NK-92 (cell line): ENCODE measurements around the gene SP1.
"Not testable (repeated sequence)": the region's sequence is repeated elsewhere in the genome, so short reads cannot be mapped to it uniquely, and the experiment has no call there.

Experiments used
- DNase-seq: peaks from one replicate; lab custom pipeline; 2025; ENCODE audit not compliant: unreplicated experiment; lab: John Stamatoyannopoulos, UW

SP1 gene

DNA sequence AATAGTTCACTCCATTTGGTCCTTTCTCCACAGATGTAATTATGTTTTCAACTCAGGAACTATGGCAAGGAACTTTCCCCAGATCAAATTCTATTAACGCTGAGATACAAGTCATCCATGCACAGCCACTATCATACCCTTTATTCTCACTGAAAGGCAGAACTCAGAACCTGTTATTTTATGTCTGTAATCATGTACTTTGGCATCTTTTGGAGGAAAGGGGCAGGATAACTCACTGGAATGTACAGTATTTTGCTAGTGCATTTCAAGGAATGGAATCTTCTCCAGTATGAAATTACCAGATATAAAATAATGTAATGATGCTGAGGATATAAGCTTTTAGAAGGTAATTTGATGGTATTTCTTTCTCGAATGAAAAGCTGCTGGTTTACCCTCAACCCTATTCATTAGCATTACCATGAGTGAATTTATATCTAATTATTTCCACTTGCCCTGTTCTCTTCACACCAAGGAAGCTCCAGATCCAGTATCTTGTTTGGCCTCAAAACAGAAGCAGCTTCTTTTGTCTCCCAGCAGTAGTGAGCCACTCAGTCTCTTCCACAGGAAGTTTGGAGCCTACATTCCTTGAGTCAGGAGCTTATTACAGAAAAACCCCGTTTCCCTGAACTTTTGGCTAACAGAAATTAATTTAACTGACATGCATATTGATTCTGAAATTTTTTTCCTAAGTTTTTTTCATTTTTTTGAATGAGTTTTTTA, 33.7 kb downstream of the SP1 start:
- DNase-seq, result no peak

- DNase-seq, result no peak
Measured at GRCh38 chr12:53414756-53415417, 34.9 kb downstream of the SP1 start.

- DNase-seq, result not testable (repeated sequence)
Measured at GRCh38 chr12:53415752-53416389, 35.9 kb downstream of the SP1 start.

- not testable (repeated sequence) for DNase-seq
Measured at GRCh38 chr12:53417291-53417816, 37.4 kb downstream of the SP1 start.

- no peak for DNase-seq
Measured at GRCh38 chr12:53418221-53418620, 38.2 kb downstream of the SP1 start.

DNA sequence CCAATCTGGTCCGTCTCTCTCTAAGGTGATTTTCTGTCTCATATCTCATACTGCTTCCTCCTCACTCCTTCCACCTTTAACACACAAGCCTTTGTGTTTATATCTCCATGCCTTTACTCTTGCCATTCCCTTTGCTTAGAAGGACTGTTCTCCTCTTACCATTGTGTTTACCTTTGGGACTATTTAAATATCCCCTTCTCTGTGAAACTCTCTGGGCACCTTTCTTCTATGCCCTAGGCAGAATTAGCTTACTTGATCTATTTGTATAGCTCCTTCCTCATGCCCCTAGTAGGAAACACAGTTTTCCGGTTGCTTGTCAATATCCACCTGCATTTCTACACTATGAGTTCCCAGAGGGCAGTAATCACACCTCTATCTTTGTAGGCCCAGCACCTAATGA, 39.8 kb downstream of the SP1 start:
- DNase-seq, result no peak

GRCh38 chr12:53422247-53422646, 42.3 kb downstream of the SP1 start:
- not testable (repeated sequence) for DNase-seq

- no peak for DNase-seq
Measured at GRCh38 chr12:53423597-53423996, 43.6 kb downstream of the SP1 start, which contains the start of gene AMHR2. AMHR2 (plus strand) TSS chr12:53423855; CDS start chr12:53423935, 80 bp downstream.

DNA sequence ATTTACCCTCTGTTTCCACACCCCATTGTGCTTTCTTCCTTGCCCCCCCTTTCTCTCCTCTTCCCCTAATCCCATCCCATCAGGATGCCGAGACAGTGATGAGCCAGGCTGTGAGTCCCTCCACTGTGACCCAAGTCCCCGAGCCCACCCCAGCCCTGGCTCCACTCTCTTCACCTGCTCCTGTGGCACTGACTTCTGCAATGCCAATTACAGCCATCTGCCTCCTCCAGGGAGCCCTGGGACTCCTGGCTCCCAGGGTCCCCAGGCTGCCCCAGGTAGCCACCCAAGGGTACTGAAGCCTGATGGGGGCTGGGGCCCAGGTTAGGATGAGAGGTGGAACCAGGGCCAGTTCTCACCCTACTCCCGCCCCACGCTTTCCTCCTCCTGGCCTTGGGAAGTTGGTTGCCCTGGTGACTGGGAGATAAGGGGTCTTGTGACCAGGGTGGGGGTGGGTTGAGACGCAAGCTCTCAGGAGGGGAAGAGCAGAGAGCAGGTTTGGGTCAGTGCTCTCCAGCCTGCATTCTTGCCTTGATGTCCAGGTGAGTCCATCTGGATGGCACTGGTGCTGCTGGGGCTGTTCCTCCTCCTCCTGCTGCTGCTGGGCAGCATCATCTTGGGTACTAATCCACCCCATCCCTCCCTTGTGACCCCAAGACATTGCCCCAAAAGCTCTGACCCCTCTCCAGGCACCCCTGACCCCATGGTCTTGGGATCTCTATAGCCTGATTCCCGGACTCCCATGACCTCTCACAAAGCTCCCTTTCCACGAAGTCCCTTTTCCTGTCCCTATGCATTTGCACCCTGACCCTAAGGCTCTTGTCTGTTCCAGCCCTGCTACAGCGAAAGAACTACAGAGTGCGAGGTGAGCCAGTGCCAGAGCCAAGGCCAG, 44.9 kb downstream of the SP1 start:
- no peak for DNase-seq

DNA sequence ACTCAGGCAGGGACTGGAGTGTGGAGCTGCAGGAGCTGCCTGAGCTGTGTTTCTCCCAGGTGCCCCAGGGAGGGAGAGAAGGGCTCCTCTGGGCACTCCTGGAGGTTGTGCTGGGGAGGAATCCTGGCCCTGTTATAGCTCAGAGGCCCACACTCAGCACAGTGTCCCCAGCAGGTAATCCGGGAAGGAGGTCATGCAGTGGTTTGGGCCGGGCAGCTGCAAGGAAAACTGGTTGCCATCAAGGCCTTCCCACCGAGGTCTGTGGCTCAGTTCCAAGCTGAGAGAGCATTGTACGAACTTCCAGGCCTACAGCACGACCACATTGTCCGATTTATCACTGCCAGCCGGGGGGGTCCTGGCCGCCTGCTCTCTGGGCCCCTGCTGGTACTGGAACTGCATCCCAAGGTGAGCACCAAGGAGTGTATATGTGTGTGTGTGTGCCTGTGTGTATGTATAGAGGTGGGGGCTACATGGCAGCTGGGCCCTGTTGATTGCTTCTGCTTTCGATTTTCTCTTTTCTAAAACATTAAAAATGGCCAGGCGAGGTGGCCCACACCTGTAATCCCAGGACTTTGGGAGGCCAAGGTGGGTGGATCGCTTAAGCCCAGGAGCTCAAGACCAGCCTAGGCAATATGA, 45.7 kb downstream of the SP1 start:
- no peak for DNase-seq

GRCh38 chr12:53427905-53428594, 48.1 kb downstream of the SP1 start:
- no peak for DNase-seq

- no peak for DNase-seq
Measured at GRCh38 chr12:53428741-53429140, 48.8 kb downstream of the SP1 start.

DNA sequence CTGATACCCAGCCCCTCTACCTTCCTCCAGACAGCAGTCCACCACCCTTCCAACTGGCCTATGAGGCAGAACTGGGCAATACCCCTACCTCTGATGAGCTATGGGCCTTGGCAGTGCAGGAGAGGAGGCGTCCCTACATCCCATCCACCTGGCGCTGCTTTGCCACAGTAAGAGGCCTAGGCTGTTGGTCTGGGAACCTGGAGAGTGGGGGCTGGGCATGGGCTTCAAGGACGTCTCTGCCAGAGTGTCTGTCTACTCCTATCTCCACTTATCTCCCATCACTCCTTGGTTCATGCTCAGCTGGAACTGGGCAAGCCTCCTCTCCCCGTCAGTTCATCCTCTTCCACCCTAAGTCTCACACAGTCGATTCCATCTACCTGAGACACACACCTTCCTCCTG, 50.1 kb downstream of the SP1 start:
- no peak for DNase-seq

GRCh38 chr12:53431187-53431586, 51.2 kb downstream of the SP1 start:
- DNase-seq, result no peak

DNA sequence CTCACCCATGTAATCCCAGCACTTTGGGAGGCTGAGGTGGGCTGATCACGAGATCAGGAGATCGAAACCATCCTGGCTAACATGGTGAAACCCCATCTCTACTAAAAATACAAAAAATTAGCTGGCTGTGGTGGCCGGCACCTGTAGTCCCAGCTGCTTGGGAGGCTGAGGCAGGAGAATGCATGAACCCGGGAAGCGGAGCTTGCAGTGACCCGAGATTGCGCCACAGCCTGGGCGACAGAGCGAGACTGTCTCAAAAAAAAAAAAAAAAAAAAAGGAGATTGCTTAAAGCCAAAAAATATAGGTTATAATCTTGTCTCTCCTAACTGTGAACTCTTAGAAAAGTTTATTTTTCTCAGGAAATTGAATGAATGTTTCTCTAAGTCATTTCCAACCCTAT, 55.4 kb downstream of the SP1 start:
- DNase-seq, result not testable (repeated sequence)

DNA sequence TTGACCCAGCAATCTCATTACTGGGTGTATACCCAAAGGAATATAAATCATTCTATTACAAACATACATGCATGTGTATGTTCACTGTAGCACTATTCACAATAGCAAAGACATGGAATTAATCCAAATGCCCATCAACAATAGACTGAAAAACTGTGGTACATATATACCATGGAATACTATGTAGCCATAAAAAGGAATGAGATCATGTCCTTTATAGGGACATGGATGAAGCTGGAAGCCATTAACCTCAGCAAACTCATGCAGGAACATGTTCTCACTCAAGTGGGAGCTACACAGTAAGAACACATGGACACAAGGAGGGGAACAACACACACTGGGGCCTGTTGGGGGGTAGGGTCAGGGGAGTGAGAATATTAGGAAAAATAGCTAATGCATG, 59.6 kb downstream of the SP1 start:
- not testable (repeated sequence) for DNase-seq

- peak; percentile 88 for DNase-seq
Measured at GRCh38 chr12:53441040-53441833, 61.3 kb downstream of the SP1 start, which contains the start of gene PRR13. PRR13 (plus strand) TSS chr12:53441734; CDS start chr12:53442715, 981 bp downstream.

GRCh38 chr12:53443955-53444354, 64.0 kb downstream of the SP1 start:
- no peak for DNase-seq
